ENCODE data around the gene AHCYL2. TPM values are rescaled to one million over a fixed set of nuclear protein-coding genes. Genes with fewer than 3 reads are reported as not detected.

AHCYL2 gene
- polyA plus RNA-seq, 1 experiment: 7.8 TPM

- Histone ChIP-seq H3K27me3 (ENCODE audit: control insufficient read depth, insufficient read depth, low read length) (no peaks in the 10 kb centered on the region), H3K36me3 (ENCODE audit: control insufficient read depth, insufficient read depth, low read length) (no peaks in the 10 kb centered on the region), H3K4me3 (ENCODE audit: low read depth, low read length) (peak overlapping the region; percentile 88)
- no peak for TF ChIP-seq CTCF (IDR thresholded peaks at IDR 0.05; ENCODE audit: insufficient read depth, low read depth, low read length)
- POLR2A ChIA-PET: interaction anchor here (0.6 kb wide), 2 partner anchors 134 to 247 kb away, joined by 3 to 6 read pairs; no protein-coding TSS in a partner anchor
- DNase-seq (ENCODE audit: low read depth): no peak
- CTCF ChIA-PET: interaction anchor here (0.6 to 2.5 kb wide), 6 partner anchors 23 to 726 kb away, joined by 3 to 14 read pairs (median 3); no protein-coding TSS in a partner anchor
Measured at GRCh38 chr7:129225206-129225930, 538 bp downstream of the AHCYL2 start.

- ChIA-PET POLR2A (no interaction called here), CTCF (interaction anchor here (0.6 to 0.8 kb wide), 4 partner anchors 43 to 453 kb away, joined by 3 read pairs; no protein-coding TSS in a partner anchor)
- Histone ChIP-seq H3K36me3 (ENCODE audit: control insufficient read depth, insufficient read depth, low read length) (no peaks in the 10 kb centered on the region), H3K27me3 (ENCODE audit: control insufficient read depth, insufficient read depth, low read length) (no peaks in the 10 kb centered on the region), H3K4me3 (ENCODE audit: low read depth, low read length) (peak overlapping the region; percentile 88)
- DNase-seq (ENCODE audit: low read depth): no peak
- no peak for TF ChIP-seq CTCF (IDR thresholded peaks at IDR 0.05; ENCODE audit: insufficient read depth, low read depth, low read length)
Measured at GRCh38 chr7:129225931-129226572, 1.2 kb downstream of the AHCYL2 start.

GRCh38 chr7:129227646-129228578, 3.1 kb downstream of the AHCYL2 start:
- ChIA-PET POLR2A (no interaction called here), CTCF (interaction anchor here (0.6 to 1.4 kb wide), 3 partner anchors 7 to 27 kb away, joined by 3 to 6 read pairs (median 3); no protein-coding TSS in a partner anchor)
- Histone ChIP-seq H3K27me3 (ENCODE audit: control insufficient read depth, insufficient read depth, low read length) (no peaks in the 10 kb centered on the region), H3K36me3 (ENCODE audit: control insufficient read depth, insufficient read depth, low read length) (no peaks in the 10 kb centered on the region), H3K4me3 (ENCODE audit: low read depth, low read length) (no peak overlapping the region)
- TF ChIP-seq CTCF (IDR thresholded peaks at IDR 0.05; ENCODE audit: insufficient read depth, low read depth, low read length): no peak
- no peak for DNase-seq (ENCODE audit: low read depth)

GRCh38 chr7:129228633-129229032, 3.8 kb downstream of the AHCYL2 start:
- ChIA-PET POLR2A (no interaction called here), CTCF (interaction anchor here (0.6 to 1.4 kb wide), 2 partner anchors 10 to 28 kb away, joined by 3 to 6 read pairs; no protein-coding TSS in a partner anchor)
- no peak for DNase-seq (ENCODE audit: low read depth)
- Histone ChIP-seq H3K4me3 (ENCODE audit: low read depth, low read length) (no peak overlapping the region), H3K36me3 (ENCODE audit: control insufficient read depth, insufficient read depth, low read length) (no peaks in the 10 kb centered on the region), H3K27me3 (ENCODE audit: control insufficient read depth, insufficient read depth, low read length) (no peaks in the 10 kb centered on the region)
- TF ChIP-seq CTCF (IDR thresholded peaks at IDR 0.05; ENCODE audit: insufficient read depth, low read depth, low read length): no peak
